ENCODE data around the gene CBX4.

CBX4 gene

GRCh38 chr17:79803997-79804855 lies 35.0 kb downstream of the CBX4 start:
- peak overlapping the region; percentile 52 for H3K4me2 ChIP-seq (ENCODE audit: low read depth, low read length, poor library complexity, severe bottlenecking)
- H4K20me1 ChIP-seq (ENCODE audit: low read depth, low read length) = no peaks in the 10 kb centered on the region
- H3F3A ChIP-seq (ENCODE audit: insufficient read depth) = peaks cover 7% of the 10 kb centered on the region
- H3K79me2 ChIP-seq (ENCODE audit: insufficient read depth, low read length) = no peaks in the 10 kb centered on the region
- H3K27me3 ChIP-seq (ENCODE audit: low read length) = no peaks in the 10 kb centered on the region
- no peaks in the 10 kb centered on the region for H3K9me2 ChIP-seq (replicated peaks; ENCODE audit: insufficient read depth, low read length)
- H2AFZ ChIP-seq (ENCODE audit: low read depth, low read length, severe bottlenecking) = peak overlapping the region; percentile 37
- H3K9ac ChIP-seq (ENCODE audit: low read length) = peak overlapping the region; percentile 40; the same call in 1 of the 2 replicates
- no peak overlapping the region for H3K27ac ChIP-seq (ENCODE audit: low read depth, low read length)
- no peaks in the 10 kb centered on the region for H3K9me3 ChIP-seq (ENCODE audit: insufficient read depth, low read length)
- H3K4me3 ChIP-seq (ENCODE audit: insufficient read depth, low read length, poor library complexity, severe bottlenecking) = peak overlapping the region; percentile 22
- TF ChIP-seq CTCF (IDR thresholded peaks at IDR 0.05; ENCODE audit: insufficient read depth, low read length, poor library complexity, severe bottlenecking) (no peak), EZH2phosphoT487 (conservative IDR thresholded peaks at IDR 0.05; ENCODE audit: low read length) (no peak)
- no peaks in the 10 kb centered on the region for H3K36me3 ChIP-seq (ENCODE audit: low read length)

- H4K20me1 ChIP-seq (ENCODE audit: low read depth, low read length) = no peaks in the 10 kb centered on the region
- no peak for TF ChIP-seq EZH2phosphoT487 (conservative IDR thresholded peaks at IDR 0.05; ENCODE audit: low read length)
- H3K27me3 ChIP-seq (ENCODE audit: low read length) = no peaks in the 10 kb centered on the region
- H3K9me2 ChIP-seq (replicated peaks; ENCODE audit: insufficient read depth, low read length) = no peaks in the 10 kb centered on the region
- no peaks in the 10 kb centered on the region for H3K79me2 ChIP-seq (ENCODE audit: insufficient read depth, low read length)
- no peaks in the 10 kb centered on the region for H3K36me3 ChIP-seq (ENCODE audit: low read length)
- H3F3A ChIP-seq (ENCODE audit: insufficient read depth) = peaks cover 7% of the 10 kb centered on the region
- H3K4me2 ChIP-seq (ENCODE audit: low read depth, low read length, poor library complexity, severe bottlenecking) = no peak overlapping the region
- no peak overlapping the region for H2AFZ ChIP-seq (ENCODE audit: low read depth, low read length, severe bottlenecking)
- no peak overlapping the region for H3K4me3 ChIP-seq (ENCODE audit: insufficient read depth, low read length, poor library complexity, severe bottlenecking)
- no peak overlapping the region for H3K27ac ChIP-seq (ENCODE audit: low read depth, low read length)
- H3K9ac ChIP-seq (ENCODE audit: low read length) = no peak overlapping the region
- no peaks in the 10 kb centered on the region for H3K9me3 ChIP-seq (ENCODE audit: insufficient read depth, low read length)
These were observed 35.7 kb downstream of the CBX4 start for GRCh38 chr17:79803421-79803996.

GRCh38 chr17:79802736-79803420 lies 36.4 kb downstream of the CBX4 start:
- Histone ChIP-seq H3K9me3 (ENCODE audit: insufficient read depth, low read length) (no peaks in the 10 kb centered on the region), H3K4me3 (ENCODE audit: insufficient read depth, low read length, poor library complexity, severe bottlenecking) (no peak overlapping the region), H3K79me2 (ENCODE audit: insufficient read depth, low read length) (no peaks in the 10 kb centered on the region), H3K4me2 (ENCODE audit: low read depth, low read length, poor library complexity, severe bottlenecking) (no peak overlapping the region), H4K20me1 (ENCODE audit: low read depth, low read length) (no peaks in the 10 kb centered on the region), H2AFZ (ENCODE audit: low read depth, low read length, severe bottlenecking) (no peak overlapping the region), H3K36me3 (ENCODE audit: low read length) (no peaks in the 10 kb centered on the region), H3K27ac (ENCODE audit: low read depth, low read length) (no peak overlapping the region), H3K9ac (ENCODE audit: low read length) (no peak overlapping the region), H3F3A (ENCODE audit: insufficient read depth) (peaks cover 7% of the 10 kb centered on the region), H3K9me2 (replicated peaks; ENCODE audit: insufficient read depth, low read length) (no peaks in the 10 kb centered on the region), H3K27me3 (ENCODE audit: low read length) (no peaks in the 10 kb centered on the region)
- TF ChIP-seq CTCF (IDR thresholded peaks at IDR 0.05; ENCODE audit: insufficient read depth, low read length, poor library complexity, severe bottlenecking) (no peak), EZH2phosphoT487 (conservative IDR thresholded peaks at IDR 0.05; ENCODE audit: low read length) (no peak)

All from SU-DHL-6 (cell line).